SK-N-SH treated with all-trans-retinoic acid at 6 μM for 48 hours (cell line): Measurements from ENCODE around the gene DHX40.
A peak's percentile ranks its signal among the peaks of the same experiment; 100 is the strongest.

Source experiments
- BACH2 ChIP-seq: fragments of 250-450 bp; sonication (Bioruptor Pico); IDR thresholded peaks from 2 replicates; pipeline ENCODE4 v1.9.0; 2021; ENCODE audit warnings: mild to moderate bottlenecking, borderline replicate concordance
- ISL1 ChIP-seq: fragments of 250-450 bp; sonication (Bioruptor Pico); IDR thresholded peaks from 2 replicates; pipeline ENCODE4 v2.1.2; 2022; ENCODE audit warnings: mild to moderate bottlenecking, moderate library complexity
- TSHZ2 ChIP-seq: fragments of 250-450 bp; sonication (Bioruptor Pico); IDR thresholded peaks from 2 replicates; pipeline ENCODE4 v1.5.0; 2020; ENCODE audit warnings: mild to moderate bottlenecking, moderate library complexity

GRCh38 chr17:59619298-59620063, 54.1 kb downstream of the DHX40 start, which contains the start of gene CLTC:
- TF ChIP-seq BACH2 (CRISPR knock-in tag) (peak; percentile 99; the same call in 1 of the 2 replicates), ISL1 (CRISPR knock-in tag) (no peak), TSHZ2 (CRISPR knock-in tag) (peak; percentile 61; the same call in 1 of the 2 replicates)
